GM12801 (cell line): Measurements from ENCODE around the gene INSIG2.

ENCODE experiments used
- CTCF ChIP-seq: IDR thresholded peaks from one replicate; pipeline ENCODE4 v1.5.1; 2011; ENCODE audit warnings: control low read depth; ENCODE audit not compliant: insufficient read length; ENCODE audit errors: extremely low read depth

Gene INSIG2

DNA sequence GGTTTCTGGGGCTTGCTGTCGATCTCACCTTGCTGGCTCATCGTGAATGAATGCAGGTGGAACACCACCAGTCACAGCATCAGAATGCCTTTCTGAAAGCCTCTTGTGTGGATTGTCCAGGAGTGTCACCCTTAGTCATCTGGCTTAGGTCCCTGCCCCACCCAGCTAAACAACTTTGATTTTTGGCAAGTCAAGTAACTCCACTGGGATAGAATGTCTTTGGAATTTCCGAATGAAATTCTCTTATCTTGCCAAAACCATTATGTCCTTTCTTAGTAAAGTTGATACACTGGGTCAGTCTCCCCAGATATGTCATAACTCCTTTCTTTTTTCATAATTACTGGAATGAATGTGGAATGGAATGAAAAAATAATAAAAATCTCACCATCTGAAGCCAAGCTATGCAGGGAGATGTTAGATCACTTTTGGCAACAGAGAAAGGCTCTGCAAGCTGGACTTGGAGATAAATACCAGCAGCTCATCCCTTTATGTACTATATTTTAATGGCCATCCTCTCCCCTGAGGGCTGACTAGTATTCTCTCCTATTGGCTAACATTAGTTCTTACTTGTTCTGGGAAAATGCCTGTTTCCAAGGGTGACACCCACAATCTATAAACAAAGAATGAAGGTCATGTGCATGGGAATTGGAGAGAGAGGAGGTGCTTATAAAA lies 35.4 kb downstream of the INSIG2 start:
- no peak for TF ChIP-seq CTCF

GRCh38 chr2:118124288-118124891 lies 36.1 kb downstream of the INSIG2 start:
- no peak for TF ChIP-seq CTCF

DNA sequence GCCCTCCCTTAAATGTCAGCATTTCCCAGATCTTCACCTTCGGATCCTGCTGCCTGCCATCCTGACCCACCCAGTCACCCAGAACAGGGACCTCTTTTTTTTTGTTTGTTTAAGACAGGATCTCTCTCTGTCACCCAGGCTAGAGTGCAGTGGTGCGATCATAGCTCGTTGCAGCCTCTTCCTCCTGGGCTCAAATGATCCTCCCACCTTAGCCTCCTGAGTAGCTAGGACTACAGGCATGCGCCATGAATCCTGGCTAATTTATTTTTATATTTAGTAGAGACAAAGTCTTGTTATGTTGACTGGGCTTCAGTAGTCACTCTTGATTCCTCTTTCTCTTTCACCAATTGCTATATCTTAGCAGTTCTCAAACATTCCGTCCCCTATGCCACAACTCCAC lies 39.0 kb downstream of the INSIG2 start:
- no peak for TF ChIP-seq CTCF

DNA sequence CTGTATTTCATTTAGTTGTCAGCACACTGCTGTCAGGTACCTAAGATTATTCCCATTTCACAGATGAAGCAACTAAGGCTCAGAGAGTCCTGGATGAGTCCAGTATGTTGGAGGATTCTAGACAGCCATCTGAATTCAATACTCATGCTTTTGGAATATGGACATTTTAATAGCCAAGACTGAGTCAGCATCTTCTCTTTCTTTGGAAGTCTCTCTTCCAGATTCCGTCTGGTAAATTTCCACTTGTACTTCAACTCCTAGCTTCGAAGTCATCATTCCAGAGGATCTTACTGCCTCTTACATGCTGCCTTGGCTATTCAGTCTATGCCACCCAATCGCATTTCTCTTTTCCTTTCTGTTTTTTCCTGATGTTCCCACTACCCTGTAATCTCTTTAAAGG lies 40.6 kb downstream of the INSIG2 start:
- no peak for TF ChIP-seq CTCF

DNA sequence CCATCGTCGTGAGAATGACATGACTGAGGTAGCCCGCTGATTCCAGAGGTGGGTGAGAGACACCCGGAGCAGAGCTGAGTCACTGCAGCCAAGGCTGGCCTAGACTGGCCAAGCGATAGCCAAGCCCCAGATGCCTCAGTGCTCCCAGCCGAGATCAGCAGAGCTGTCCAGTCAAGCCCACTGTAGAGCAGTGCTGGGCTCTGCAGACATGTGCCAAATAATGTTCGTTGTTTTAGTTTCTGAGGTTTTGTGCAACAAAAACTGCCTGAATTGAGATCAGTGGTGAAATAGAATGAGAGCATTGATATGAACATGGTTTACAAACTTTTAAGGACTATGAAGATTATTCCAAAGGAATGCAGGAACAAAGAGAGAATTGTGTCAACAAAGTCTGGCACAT lies 42.1 kb downstream of the INSIG2 start:
- TF ChIP-seq CTCF, result no peak

GRCh38 chr2:118131771-118132170 lies 43.5 kb downstream of the INSIG2 start:
- no peak for TF ChIP-seq CTCF

- no peak for TF ChIP-seq CTCF
Observed at GRCh38 chr2:118133916-118134315, 45.6 kb downstream of the INSIG2 start.
